B cell (primary cell): ENCODE data around the gene PSD4. TPM values are rescaled to one million over a fixed set of nuclear protein-coding genes. Genes with fewer than 3 reads are reported as not detected.
A peak's percentile ranks its signal among the peaks of the same experiment; 100 is the strongest.

ENCODE experiments used
- ATAC-seq: fragments of 200-7000 bp; cut with Tn5 transposase; one replicate; pipeline ENCODE4 v1.10.0; 2021; ENCODE audit warnings: low read depth, mild to moderate bottlenecking, moderate number of reproducible peaks, moderate library complexity
- CTCF ChIA-PET: fragments of 350-600 bp; sonication (Branson Sonifier 250); formaldehyde crosslinking; loops from one replicate; lab custom pipeline; 2021; ENCODE audit warnings: antibody characterized with exemption, inconsistent platforms; lab: Charles Lee
- POLR2A ChIA-PET: fragments of 350-600 bp; sonication (Branson Sonifier 250); formaldehyde crosslinking; loops from one replicate; lab custom pipeline; 2021; ENCODE audit warnings: antibody characterized with exemption; lab: Charles Lee
- DNase-seq: peaks from one replicate; pipeline ENCODE4 v3.0.0; 2013
- H2AFZ ChIP-seq: 2 replicates; pipeline ENCODE4 v1.6.1; 2012; ENCODE audit warnings: mild to moderate bottlenecking, low read depth, low read length; ENCODE audit not compliant: insufficient read depth, poor library complexity, severe bottlenecking
- H3K27ac ChIP-seq, 2 donors: 1 replicate in 1 of 2; 2 replicates in 1 of 2; pipeline ENCODE4 v1.5.1; 2012 to 2013; ENCODE audit warnings: low read length in 2 of 2, mild to moderate bottlenecking in 2 of 2, moderate library complexity in 1 of 2
- H3K27me3 ChIP-seq, 4 experiments: fragments of 200-600 bp in 1 of 4; sonication (generic) in 1 of 4; replicated peaks in 1 of 4; 1 replicate in 2 of 4; 2 replicates in 2 of 4; pipeline versions ENCODE4 v1.6.1 to v1.7.0; 2013 to 2016; ENCODE audit warnings: low read length in 3 of 4, mild to moderate bottlenecking in 2 of 4, mixed read lengths in 1 of 4, moderate library complexity in 1 of 4; ENCODE audit not compliant: insufficient read depth in 4 of 4, control insufficient read depth in 3 of 4; ENCODE audit errors: control extremely low read depth in 1 of 4
- H3K36me3 ChIP-seq, 2 experiments: replicated peaks in 1 of 2; 1 replicate in 1 of 2; 2 replicates in 1 of 2; pipeline versions ENCODE4 v1.6.1 to v1.7.1; 2013; ENCODE audit warnings: low read length in 1 of 2; ENCODE audit not compliant: insufficient read depth in 2 of 2, control insufficient read depth in 1 of 2; ENCODE audit errors: control extremely low read depth in 1 of 2, extremely low read depth in 1 of 2
- H3K4me1 ChIP-seq, 2 donors: fragments of 200-600 bp in 1 of 2; sonication (generic) in 1 of 2; 1 replicate in 1 of 2; 2 replicates in 1 of 2; pipeline versions ENCODE4 v1.5.1 to v1.6.1; 2013 to 2017; ENCODE audit warnings: low read length in 2 of 2; ENCODE audit not compliant: control insufficient read depth in 2 of 2, insufficient read depth in 2 of 2
- H3K4me2 ChIP-seq: replicated peaks from 2 replicates; pipeline ENCODE3; 2012; ENCODE audit warnings: mild to moderate bottlenecking, low read depth, low read length; ENCODE audit not compliant: poor library complexity, severe bottlenecking
- H3K4me3 ChIP-seq, 5 experiments: fragments of 200-600 bp in 1 of 5; sonication (generic) in 1 of 5; 1 replicate in 3 of 5; 2 replicates in 2 of 5; pipeline versions ENCODE4 v1.5.1 to v1.7.0; 2011 to 2016; ENCODE audit warnings: low read length in 4 of 5, mild to moderate bottlenecking in 4 of 5, low read depth in 2 of 5, control low read depth in 1 of 5, moderate library complexity in 1 of 5; ENCODE audit not compliant: insufficient read depth in 1 of 5; ENCODE audit errors: control extremely low read depth in 1 of 5, extremely low read depth in 1 of 5
- H3K79me2 ChIP-seq: fragments of 200-600 bp; sonication (generic); one replicate; pipeline ENCODE4 v1.6.0; 2016; ENCODE audit warnings: low read length; ENCODE audit not compliant: control insufficient read depth, insufficient read depth
- H3K9ac ChIP-seq: fragments of 200-600 bp; sonication (generic); 2 replicates; pipeline ENCODE4 v1.6.1; 2017; ENCODE audit warnings: mild to moderate bottlenecking, low read length, moderate library complexity
- H3K9me3 ChIP-seq, 3 donors: one replicate each; pipeline versions ENCODE4 v1.6.1 to v1.7.1; 2013; ENCODE audit warnings: low read length in 2 of 3; ENCODE audit not compliant: control insufficient read depth in 2 of 3, insufficient read depth in 1 of 3; ENCODE audit errors: control extremely low read depth in 1 of 3
- H4K20me1 ChIP-seq: 2 replicates; pipeline ENCODE4 v1.6.0; 2012; ENCODE audit warnings: mild to moderate bottlenecking, low read length; ENCODE audit not compliant: insufficient read depth, control insufficient read depth, poor library complexity, severe bottlenecking
- H3K27ac Mint-ChIP-seq: one replicate; pipeline ENCODE4 v1.8.0; 2021; ENCODE audit warnings: mixed read lengths
- H3K27me3 Mint-ChIP-seq: one replicate; pipeline ENCODE4 v1.8.0; 2021; ENCODE audit warnings: mixed read lengths
- H3K4me1 Mint-ChIP-seq: one replicate; pipeline ENCODE4 v1.8.0; 2021; ENCODE audit warnings: mixed read lengths
- H3K4me3 Mint-ChIP-seq: one replicate; pipeline ENCODE4 v1.8.0; 2021; ENCODE audit warnings: mixed read lengths
- H3K9me3 Mint-ChIP-seq: one replicate; pipeline ENCODE4 v1.8.0; 2022; ENCODE audit warnings: mixed read lengths; ENCODE audit not compliant: insufficient read depth
- EZH2 ChIP-seq: IDR thresholded peaks from 2 replicates; pipeline ENCODE4 v1.6.1; 2012; ENCODE audit warnings: borderline replicate concordance, low read depth, mild to moderate bottlenecking, moderate library complexity, low read length; ENCODE audit not compliant: insufficient read depth, poor library complexity, severe bottlenecking
- WGBS: methylation state at CpG from one replicate; pipeline ENCODE4 v1.1.5; 2013; ENCODE audit warnings: missing lambda C conversion rate; ENCODE audit not compliant: insufficient coverage; 5-methylcytosine and 5-hydroxymethylcytosine counted together
- intact Hi-C: fragments of 100-400 bp; cut with micrococcal nuclease; formaldehyde crosslinking; loops from one replicate; pipeline ENCODE4 v1.10.0; 2022
- polyA plus RNA-seq: library from polyadenylated mRNA; depleted of rRNA; stranded (reverse); fragments of >200 nt; gene quantifications from 2 replicates; pipeline ENCODE4 v1.2.3, GENCODE V29; 2012
- total RNA-seq, 2 donors: library from RNA; stranded (reverse); fragments of 120-200 nt in 1 of 2; gene quantifications; 1 replicate in 1 of 2; 2 replicates in 1 of 2; pipeline versions ENCODE4 v1.2.3 to v1.2.4, GENCODE V29; 2013 to 2022
- TF ChIP-seq, protein P1 (sequence below): fragments of 200-600 bp; IDR thresholded peaks from one replicate; pipeline ENCODE4 v1.8.0; 2022; ENCODE audit warnings: antibody characterized with exemption, mild to moderate bottlenecking

The PSD4 gene
- total and polyA plus RNA-seq, 2 donors (not counting 1 experiment from before 2014, with no cell fraction given): 87.1 to 203 TPM

GRCh38 chr2:113148606-113149552 is 24.9 kb upstream of the PSD4 start:
- no peaks in the 10 kb centered on the region for H3K79me2 ChIP-seq
- peak overlapping the region; percentile 17 for H3K9ac ChIP-seq
- peak overlapping the region; percentile 48 for H3K4me3 Mint-ChIP-seq
- H3K4me1 ChIP-seq: peaks cover 20 to 24% of the 10 kb centered on the region in 2 donors
- no peaks in the 10 kb centered on the region for H3K36me3 ChIP-seq
- peak; percentile 62 for DNase-seq
- POLR2A ChIA-PET: interaction anchor here (1.4 to 3.3 kb wide), 2 partner anchors 10 to 26 kb away, joined by 8 to 14 read pairs; partner anchors contain the start of gene PSD4
- no peaks in the 10 kb centered on the region for H4K20me1 ChIP-seq
- H2AFZ ChIP-seq: peak overlapping the region; percentile 43
- H3K27me3 Mint-ChIP-seq: no peaks in the 10 kb centered on the region
- peaks cover 26% of the 10 kb centered on the region for H3K4me1 Mint-ChIP-seq
- 57% methylated on average over 5 of the region's 8 CpGs for whole genome bisulfite sequencing
- intact Hi-C loops: no loop called here
- H3K27ac Mint-ChIP-seq: peak overlapping the region; percentile 91
- H3K4me3 ChIP-seq: no peak overlapping the region
- no peaks in the 10 kb centered on the region for H3K9me3 Mint-ChIP-seq
- peak; percentile 70 for ATAC-seq
- TF ChIP-seq, protein P1, sequence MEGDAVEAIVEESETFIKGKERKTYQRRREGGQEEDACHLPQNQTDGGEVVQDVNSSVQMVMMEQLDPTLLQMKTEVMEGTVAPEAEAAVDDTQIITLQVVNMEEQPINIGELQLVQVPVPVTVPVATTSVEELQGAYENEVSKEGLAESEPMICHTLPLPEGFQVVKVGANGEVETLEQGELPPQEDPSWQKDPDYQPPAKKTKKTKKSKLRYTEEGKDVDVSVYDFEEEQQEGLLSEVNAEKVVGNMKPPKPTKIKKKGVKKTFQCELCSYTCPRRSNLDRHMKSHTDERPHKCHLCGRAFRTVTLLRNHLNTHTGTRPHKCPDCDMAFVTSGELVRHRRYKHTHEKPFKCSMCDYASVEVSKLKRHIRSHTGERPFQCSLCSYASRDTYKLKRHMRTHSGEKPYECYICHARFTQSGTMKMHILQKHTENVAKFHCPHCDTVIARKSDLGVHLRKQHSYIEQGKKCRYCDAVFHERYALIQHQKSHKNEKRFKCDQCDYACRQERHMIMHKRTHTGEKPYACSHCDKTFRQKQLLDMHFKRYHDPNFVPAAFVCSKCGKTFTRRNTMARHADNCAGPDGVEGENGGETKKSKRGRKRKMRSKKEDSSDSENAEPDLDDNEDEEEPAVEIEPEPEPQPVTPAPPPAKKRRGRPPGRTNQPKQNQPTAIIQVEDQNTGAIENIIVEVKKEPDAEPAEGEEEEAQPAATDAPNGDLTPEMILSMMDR: no peak
- TF ChIP-seq EZH2: no peak
- H3K4me2 ChIP-seq: peak overlapping the region; percentile 56
- peaks cover 0 to 2% (median 0%) of the 10 kb centered on the region in 3 donors for H3K9me3 ChIP-seq
- CTCF ChIA-PET: interaction anchor here (0.9 to 4.0 kb wide), 9 partner anchors 8 to 241 kb away, joined by 3 to 39 read pairs (median 4); partner anchors contain the start of gene PSD4
- H3K27me3 ChIP-seq: no peaks in the 10 kb centered on the region
- peak overlapping the region; percentile 52 to 89 for H3K27ac ChIP-seq
